Dedifferentiated amniotic fluid mesenchymal stem cell (primary cell): Measurements from ENCODE around the gene SPOCK1.
A peak's percentile ranks its signal among the peaks of the same experiment; 100 is the strongest.

Experiments
- DNase-seq: peaks from one replicate; pipeline ENCODE4 v3.0.0-alpha.2; 2016; ENCODE audit errors: extremely low spot score

The SPOCK1 gene

GRCh38 chr5:137300411-137301240 is 198.5 kb downstream of the SPOCK1 start:
- peak; percentile 37 for DNase-seq

- peak; percentile 68 for DNase-seq
Measured at GRCh38 chr5:137296213-137296781, 202.8 kb downstream of the SPOCK1 start.

DNA sequence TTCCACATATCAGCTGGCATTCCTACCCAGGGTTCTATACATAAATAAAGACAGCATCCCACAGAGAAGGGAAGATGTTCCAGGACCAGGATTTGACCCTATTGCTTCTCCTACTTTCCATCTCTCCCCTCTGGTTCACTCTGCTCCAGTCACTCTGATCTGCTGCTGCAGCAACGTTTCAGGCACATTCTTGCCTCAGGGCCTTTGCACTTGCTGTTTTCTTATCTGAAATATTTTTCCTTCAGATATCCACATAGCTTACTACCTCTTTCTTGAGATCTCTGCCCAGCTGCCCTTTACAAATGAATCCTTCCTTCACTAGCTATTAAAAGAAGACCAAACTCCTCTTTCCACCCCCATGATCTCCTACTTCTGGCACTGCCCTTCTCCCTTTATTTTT is 204.5 kb downstream of the SPOCK1 start:
- no peak for DNase-seq

DNA sequence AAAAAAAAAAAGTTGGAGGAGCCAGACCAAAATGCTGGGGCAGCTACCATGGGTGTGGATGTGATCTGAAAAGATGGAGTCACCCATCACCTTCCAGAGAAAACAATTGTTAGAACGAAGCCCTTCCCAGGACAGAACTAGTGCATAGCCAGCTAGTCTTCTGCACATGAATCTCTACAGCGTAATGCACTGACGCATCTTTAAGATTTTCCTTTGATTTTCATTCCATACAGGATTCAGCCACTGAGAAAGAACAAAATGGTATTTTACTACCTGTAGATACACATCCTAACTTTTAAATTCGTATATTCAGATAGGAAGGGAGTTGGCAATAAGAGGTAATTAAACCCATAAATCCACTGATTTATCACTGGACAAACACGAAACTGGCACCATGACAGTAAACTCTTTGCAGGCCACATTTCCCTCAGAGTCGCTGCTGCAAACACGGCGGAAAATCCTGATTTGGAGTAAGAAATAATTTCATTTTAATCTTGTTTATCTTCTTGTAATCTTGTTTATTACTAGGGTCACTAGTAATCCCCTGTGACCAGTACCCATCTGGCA is 206.6 kb downstream of the SPOCK1 start:
- no peak for DNase-seq

GRCh38 chr5:137291436-137291835 is 207.7 kb downstream of the SPOCK1 start:
- no peak for DNase-seq

DNA sequence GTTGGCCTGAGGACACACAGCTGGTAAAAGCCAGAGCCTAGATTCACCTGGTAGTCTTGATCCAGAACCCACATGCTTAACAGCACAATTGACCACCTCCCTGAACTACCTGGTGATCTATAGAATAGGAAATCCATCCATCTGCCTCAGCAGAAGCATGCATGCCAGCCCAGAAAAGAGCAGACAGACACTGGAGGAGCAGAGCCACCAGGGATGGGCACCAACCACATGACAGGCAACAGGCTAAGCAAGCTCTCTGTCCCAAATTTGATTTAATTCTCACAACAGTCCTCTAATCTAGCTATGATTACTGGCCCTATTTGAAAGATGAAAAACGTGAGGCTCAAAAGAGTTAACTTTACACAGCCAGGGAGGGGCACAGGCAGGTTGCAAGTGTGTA is 208.1 kb downstream of the SPOCK1 start:
- DNase-seq, result no peak

- DNase-seq, result no peak
Measured at GRCh38 chr5:137290373-137290772, 208.8 kb downstream of the SPOCK1 start.

- DNase-seq, result no peak
Measured at GRCh38 chr5:137289856-137290255, 209.3 kb downstream of the SPOCK1 start.

- no peak for DNase-seq
Measured at GRCh38 chr5:137287569-137287968, 211.6 kb downstream of the SPOCK1 start.

DNA sequence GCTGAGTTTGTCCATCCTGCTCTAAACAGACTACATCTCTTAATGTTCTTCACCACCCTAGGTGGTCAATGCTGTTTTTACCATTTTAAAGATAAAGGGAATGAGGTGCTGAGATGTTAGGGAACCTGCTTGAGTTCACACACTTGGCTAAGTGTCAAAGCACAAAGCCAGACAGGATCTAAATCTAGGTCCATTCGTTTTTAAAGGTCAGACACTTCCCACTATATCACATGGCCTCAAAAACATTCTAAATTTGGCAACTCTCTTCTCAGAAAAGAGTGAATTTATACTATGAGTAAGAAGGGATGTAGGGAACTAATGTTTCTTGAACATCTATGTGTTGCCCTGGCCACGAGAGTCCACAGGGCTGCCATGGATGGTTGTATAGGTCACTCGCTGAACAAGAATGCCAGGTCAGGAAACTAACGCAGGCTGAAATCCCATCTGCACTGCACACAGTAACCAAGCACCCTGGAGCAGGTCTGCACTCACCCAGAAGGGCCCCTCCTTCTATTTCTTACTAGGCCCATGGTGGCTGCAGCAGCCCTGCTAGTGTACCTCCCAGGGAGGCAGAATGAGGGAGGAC is 213.0 kb downstream of the SPOCK1 start:
- DNase-seq, result no peak

- no peak for DNase-seq
Measured at GRCh38 chr5:137283801-137284200, 215.3 kb downstream of the SPOCK1 start.

- DNase-seq, result no peak
Measured at GRCh38 chr5:137282216-137282615, 216.9 kb downstream of the SPOCK1 start.

DNA sequence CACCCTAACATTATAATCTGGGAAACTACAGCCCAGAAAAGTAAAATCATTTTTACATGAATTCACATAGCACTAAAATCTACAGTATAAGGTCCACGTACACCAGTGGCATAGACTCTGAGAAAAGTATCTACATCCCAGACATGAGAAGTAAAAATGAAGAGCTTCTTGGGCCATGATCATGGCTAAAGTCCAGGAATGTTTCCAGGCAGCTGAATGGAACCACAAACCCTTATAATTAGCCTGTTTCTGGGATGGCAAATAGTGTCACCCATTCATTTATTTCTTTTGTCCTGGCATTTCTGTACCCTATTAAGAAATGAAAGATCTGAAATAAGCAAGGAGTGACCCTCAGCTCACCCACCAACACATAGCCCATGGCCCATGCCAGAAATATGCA is 217.9 kb downstream of the SPOCK1 start:
- DNase-seq, result no peak

DNA sequence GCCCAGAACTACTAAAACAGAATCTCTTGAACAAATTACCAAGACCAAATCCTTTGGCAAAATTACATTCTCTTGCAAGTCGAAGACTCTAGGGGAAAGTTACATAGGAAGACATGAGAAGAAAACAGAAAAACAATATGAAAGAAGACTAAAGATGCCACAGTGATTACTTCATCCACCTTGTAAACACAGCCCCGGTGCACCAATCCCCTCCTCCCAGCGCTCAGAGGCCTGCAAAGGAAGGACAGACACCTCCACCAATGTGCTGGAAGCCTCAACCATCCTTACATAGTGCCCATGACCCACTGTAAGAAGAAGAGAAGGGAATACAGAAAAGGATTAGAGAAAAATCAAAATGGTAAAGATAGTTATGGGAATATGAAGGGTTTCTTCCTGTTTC is 218.5 kb downstream of the SPOCK1 start:
- DNase-seq, result no peak

- no peak for DNase-seq
Measured at GRCh38 chr5:137279521-137280231, 219.4 kb downstream of the SPOCK1 start.

GRCh38 chr5:137278476-137278875 is 220.7 kb downstream of the SPOCK1 start:
- DNase-seq, result no peak

DNA sequence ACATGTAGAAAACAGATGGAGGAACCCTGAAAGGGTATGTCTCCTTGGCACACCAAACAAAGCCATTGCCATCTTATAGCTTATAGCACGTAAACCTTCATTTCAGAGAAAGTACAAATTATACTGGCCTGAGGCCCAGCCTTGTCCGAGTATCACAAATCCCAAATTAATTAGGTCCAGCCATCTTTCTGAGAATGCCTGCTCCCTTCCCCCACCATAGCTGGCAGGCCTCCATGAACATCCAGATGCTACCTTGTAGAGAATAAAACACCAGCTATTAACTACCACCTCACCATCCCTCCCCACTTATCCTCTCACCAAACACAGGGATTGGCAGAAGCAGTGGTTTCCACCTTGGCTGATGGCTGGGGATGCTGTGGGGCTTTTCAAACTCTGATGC is 224.0 kb downstream of the SPOCK1 start:
- no peak for DNase-seq

DNA sequence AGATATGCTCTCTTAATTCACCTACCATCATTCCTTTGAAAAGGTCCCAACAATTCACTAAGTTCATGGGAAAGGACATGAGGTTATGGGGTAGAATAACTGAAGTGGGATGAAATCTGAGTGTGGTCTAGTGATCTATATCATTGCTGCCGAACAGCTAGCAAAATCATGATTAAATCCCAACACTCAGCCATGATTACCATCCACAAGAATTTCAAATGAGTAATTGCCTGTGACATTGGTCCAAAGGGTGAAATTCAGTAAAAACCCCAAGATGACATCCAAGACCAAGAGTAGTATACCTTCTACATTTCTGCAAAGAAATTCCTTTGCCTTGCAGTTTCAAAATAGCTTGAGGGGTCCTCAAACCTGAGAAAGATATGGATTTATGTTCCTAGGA is 225.6 kb downstream of the SPOCK1 start:
- no peak for DNase-seq

DNA sequence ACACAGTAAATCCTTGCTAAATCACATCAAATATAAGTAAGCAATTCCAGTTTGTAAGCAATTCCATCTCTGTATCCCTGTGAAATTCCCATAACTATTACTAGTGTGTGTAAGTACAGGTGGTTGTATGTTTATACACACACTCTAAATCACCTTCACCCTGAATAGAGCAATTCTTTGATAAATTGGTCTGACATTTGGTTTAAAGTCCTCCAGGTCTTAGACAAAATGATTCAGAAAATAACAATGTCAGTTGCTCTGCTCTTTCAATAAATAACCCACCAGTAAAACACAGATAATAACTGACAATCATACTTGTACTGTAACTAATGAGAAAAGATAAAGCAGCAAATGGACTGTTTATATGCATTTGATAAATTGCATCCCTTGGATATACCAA is 226.3 kb downstream of the SPOCK1 start:
- no peak for DNase-seq

- no peak for DNase-seq
Measured at GRCh38 chr5:137269946-137270345, 229.2 kb downstream of the SPOCK1 start.

GRCh38 chr5:137269274-137269673 is 229.9 kb downstream of the SPOCK1 start:
- DNase-seq, result no peak

GRCh38 chr5:137268646-137269045 is 230.5 kb downstream of the SPOCK1 start:
- no peak for DNase-seq
